ENCODE results near the gene GSTM4.
"Not testable (repeated sequence)": the region's sequence is repeated elsewhere in the genome, so short reads cannot be mapped to it uniquely, and the experiment has no call there.

GRCh38 chr1:109697861-109698260, 42.0 kb downstream of the GSTM4 start:
- TF ChIP-seq, protein P1, sequence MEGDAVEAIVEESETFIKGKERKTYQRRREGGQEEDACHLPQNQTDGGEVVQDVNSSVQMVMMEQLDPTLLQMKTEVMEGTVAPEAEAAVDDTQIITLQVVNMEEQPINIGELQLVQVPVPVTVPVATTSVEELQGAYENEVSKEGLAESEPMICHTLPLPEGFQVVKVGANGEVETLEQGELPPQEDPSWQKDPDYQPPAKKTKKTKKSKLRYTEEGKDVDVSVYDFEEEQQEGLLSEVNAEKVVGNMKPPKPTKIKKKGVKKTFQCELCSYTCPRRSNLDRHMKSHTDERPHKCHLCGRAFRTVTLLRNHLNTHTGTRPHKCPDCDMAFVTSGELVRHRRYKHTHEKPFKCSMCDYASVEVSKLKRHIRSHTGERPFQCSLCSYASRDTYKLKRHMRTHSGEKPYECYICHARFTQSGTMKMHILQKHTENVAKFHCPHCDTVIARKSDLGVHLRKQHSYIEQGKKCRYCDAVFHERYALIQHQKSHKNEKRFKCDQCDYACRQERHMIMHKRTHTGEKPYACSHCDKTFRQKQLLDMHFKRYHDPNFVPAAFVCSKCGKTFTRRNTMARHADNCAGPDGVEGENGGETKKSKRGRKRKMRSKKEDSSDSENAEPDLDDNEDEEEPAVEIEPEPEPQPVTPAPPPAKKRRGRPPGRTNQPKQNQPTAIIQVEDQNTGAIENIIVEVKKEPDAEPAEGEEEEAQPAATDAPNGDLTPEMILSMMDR (IDR thresholded peaks at IDR 0.05) = not testable (repeated sequence)
- not testable (repeated sequence) for TF ChIP-seq POLR2A (IDR thresholded peaks at IDR 0.05; ENCODE audit: low read depth); POLR2AphosphoS5 (IDR thresholded peaks at IDR 0.05); EP300 (IDR thresholded peaks at IDR 0.05)
